ENCODE measurements around the gene RPGRIP1L.

The RPGRIP1L gene

DNA sequence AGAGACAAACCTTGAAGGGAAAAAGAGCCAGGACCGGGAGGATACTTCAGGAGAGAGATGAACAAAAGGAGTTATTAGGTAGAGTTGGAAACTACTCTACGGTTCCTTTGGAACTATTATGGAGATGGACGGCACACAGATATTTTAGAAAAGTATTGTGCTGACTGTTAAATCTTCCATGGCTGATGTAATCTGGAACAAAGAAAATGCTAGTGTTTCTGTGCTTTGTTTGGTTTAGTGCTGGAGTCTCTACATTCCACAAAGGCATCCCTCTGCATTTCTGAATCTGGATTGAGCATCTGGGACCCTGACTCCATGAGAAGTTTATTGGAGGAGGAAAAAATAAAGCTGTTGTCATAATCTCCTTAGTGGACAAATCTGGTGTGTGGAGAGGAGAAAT is 57.2 kb downstream of the RPGRIP1L start:
- DNase-seq: peak; percentile 21

DNA sequence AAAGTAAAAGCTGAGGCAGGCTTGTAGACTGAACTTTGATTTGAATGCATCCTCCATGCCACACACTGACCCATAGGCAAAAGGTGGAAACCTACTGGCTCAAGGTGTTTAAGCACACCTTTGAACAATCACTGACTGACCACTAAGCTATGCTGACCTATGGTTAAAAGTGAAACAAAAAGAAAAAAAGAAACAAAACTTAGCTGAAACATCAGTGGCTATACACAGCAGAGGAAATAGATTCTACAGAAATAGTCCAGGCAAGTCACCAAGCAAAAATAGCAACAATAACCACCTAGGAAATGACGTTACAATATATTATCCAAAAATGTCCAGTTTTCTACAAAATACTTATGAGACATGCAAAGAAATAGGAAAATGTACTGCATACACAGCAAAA is 60.2 kb downstream of the RPGRIP1L start:
- no peak for DNase-seq

DNA sequence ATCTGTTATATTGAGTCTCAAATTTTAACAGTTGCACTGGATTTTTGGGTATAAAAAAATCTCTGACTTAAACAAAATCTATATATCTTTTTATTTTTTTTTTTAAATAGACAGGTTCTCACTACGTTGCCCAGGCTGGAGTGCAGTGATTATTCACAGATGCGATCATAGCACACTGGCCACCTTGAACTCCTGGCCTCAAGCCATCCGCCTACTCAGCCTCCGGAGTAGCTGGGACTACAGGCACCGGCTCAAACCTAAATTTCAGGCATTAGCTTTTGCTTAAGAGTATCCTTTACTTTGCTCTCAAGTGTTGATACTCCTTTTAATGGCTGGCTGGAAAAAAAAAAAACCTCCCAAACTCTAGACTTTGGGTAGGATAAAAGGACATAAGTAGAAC is 61.6 kb downstream of the RPGRIP1L start:
- no peak for DNase-seq

DNA sequence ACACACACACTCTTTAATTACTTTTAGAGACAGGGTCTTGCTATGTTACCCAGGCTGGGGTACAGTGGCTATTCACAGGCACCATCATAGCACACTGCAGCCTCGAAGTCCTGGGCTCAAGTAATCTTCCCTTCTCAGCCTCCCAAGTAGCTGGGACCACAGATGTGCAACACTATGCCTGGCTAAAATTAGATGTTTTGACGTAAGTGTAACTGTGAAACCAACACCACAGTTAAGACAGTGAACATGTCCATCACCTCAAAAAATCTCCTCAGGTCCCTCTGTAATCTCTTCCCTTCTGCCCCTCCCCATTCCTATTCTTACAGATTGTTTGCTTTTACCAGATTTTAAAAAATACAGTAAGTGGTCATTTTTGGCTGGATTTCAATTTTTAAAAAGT is 66.7 kb downstream of the RPGRIP1L start:
- no peak for DNase-seq

DNA sequence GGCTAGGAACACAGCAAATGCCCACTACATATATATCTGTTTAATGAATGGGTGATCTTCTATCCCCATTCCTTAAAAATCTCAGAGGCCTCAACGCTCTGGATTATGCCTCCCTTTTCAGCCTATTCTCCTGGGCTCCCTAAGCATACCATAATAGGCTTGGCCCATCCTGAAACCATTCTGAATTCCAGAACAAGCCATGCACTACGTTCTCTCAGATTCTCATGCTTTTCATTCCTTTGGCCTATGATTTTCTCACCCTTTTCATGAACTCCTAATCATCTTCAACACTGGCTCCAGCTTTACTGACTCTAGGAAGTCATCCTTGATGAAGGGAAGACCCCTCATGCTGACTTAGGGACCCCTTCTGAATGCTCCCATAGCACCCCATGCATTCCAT is 71.1 kb downstream of the RPGRIP1L start:
- DNase-seq: peak; percentile 41

DNA sequence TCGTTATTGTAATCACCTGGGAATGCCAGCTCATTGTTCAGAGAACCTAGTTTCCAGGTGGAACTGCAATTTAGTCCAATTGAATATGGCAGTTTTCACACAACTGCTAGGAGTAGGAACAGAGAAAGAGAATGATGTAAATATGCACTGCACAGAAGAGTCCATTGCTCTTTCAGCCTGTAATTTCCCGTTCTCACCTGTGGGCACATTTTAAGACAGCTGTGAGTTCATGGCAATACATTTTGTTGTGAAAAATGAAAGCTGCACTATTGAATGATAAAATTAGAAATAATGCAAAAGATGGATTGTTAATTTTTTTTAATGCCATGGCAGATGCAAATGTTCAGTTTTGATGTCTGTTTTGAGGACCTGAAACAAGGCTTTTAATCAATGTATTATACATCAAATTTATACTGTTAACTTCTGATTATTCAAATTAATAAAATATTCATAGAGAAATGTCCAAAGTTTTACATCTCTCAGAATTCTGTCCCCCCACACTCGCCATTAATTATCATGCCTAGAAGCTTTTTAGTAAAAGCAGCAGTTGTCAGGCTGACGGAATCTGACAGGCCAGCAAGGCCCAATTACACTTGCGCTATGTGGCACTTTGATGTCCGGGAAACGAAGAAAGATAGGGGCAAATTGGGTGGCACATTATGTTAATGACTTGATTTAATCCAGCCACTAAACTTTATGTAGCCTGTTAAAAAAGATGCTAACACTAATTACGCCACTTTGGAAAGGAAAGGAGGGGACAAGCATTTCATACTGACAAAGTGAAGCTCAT is 72.2 kb downstream of the RPGRIP1L start:
- no peak for DNase-seq

DNA sequence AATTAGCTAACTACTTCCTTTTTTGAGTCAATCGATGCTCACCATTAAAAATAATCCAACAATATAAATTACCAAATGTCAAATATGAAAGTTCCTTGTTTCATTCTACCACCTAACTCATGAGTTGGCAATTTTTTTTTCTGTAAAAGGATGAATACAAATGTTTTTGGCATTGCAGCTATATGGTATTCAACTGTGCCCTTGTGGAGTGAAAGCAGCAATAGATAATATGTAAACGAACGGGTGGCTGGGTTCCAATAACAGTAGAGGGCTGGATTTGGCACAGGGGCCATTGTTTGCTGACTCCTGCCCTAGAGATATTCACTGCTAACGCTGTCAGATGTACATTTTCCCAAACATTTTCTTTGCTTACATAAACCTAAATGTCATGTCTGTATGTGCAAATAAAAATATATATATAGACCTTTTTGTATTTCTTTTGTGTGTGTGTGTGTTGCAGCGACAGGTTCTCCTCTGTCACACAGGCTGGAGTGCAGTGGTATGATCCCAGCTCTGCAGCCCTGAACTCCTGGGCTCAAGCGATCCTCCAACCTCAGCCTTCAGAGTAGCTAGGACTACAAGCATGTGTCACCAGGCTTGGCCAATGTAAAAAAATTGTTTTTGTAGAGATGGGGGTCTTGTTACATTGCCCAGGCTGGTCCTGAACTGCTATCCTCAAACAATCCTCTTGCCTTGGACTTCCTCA is 73.9 kb downstream of the RPGRIP1L start:
- no peak for DNase-seq

DNA sequence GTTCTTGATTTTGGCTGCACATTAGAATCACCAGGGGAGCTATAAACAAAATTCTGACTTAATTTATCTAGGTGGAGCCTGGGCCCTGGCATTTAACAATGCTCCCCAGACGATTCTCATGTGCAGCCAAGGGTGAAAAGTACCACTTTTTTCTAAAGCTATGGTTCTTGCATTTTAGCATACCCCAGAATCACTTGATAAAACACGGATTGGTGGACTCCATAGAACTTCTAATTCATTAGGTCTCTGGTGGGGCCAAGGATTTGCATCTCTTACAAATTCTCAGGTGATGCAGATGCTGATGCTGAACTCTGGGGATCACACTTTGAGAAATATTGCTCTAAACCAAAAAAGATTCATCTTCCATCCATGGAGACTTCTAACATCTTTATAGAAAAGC is 74.5 kb downstream of the RPGRIP1L start:
- no peak for DNase-seq

DNA sequence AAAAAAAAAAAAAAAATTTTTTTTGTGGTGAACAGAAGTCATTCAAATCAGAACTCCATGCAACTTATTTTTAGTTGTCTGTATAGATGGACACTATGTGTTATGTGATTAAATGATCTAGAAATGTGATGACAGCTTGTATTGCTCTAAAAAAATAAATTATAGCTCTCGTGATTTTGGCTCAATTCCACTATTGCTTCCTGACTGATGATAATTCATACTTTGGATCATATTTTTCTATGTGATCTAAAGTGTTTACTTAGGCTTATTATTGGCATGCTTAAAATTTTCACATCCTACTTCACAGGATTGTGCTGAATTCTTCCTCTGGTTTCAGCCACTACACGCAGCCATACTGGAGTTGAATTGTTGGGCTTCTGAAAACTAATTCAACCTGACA is 76.8 kb downstream of the RPGRIP1L start:
- DNase-seq: peak; percentile 34

DNA sequence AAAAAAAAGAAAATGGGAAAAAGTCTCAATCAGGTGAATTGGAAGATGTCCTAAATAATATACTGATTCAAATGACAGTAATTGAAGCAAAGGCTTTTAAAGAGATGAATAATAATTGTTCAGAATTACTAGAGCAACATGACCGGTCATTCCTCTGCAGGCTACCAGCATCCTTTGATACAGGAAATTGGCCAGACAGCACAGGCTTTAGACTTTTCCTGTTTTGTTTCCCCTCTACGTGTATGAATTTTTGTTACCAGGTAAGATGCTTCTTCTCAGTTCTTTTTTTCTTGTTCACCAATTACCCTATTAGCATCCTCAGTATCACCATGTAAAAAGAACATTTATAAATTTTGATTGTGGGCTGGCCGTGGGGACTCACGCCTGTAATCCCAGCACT is 77.5 kb downstream of the RPGRIP1L start:
- no peak for DNase-seq

DNA sequence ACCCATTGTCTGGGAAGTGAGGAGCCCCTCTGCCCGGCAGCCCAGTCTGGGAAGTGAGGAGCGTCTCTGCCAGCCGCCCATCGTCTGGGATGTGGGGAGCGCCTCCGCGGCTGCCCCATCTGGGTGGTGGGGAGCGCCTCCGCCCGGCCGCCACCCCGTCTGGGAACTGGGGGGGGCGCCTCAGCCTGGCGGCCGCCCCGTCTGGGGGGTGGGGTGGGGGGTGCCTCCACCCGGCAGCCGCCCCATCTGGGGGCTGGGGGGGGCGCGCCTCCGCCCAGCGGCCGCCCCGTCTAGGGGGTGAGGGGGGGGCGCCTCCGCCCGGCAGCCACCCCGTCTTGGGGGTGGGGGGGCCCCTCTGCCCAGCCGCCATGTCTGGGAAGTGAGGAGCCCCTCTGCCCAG is 78.4 kb downstream of the RPGRIP1L start:
- no peak for DNase-seq

DNA sequence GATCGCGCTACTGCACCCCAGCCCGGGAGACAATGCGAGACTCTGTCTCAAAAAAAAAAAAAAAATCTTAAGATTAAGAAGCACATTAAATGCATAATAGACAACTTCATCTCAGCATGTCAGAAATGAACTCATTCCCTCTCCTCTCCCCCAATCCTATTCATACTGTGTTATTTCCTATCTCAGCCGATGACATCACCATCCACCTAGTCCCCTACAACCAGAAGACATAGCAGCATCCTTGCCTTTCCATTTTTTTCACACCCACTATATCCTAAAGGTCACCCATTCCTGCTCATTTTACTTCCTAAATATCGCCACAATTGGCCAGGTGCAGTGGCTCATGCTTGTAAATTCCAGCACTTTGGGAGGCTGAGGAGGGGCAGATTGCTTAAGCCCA is 81.3 kb downstream of the RPGRIP1L start:
- DNase-seq: no peak

DNA sequence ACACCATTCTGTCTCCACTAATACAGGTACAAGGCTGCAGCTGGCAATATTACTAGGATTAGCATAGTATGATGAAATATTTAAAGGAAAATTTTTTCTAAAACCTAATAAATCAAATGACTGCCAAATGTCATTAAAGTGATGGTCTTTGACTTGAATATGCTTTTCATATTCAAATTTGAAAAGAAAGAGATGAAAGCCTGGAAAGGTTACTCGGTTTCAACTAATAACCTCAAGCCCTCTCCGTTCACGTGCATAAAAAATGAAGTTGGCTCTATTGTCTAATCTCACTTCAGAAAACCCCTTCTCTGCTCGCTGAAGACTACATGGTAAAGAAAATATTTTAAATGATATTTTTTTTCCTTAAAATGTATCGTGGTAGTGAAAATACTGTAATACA is 83.2 kb downstream of the RPGRIP1L start:
- no peak for DNase-seq

DNA sequence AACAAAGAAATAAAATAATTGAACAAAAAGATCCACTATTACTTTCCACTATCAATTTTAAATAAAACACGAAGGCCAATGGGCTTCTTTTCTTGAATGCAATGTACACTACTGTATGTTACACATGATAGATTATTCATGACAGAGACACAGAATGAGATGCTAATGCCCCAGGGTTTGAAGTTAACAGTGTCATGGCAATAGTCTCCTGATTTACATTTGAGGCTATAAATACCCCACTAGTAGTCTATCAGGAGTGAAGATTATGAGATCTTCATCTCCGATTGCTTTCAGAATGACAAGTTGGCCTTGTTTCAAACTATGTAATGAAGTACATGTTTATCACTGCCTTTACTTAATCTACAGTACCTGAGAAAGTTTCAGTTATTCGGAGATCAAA is 84.4 kb downstream of the RPGRIP1L start:
- no peak for DNase-seq

DNA sequence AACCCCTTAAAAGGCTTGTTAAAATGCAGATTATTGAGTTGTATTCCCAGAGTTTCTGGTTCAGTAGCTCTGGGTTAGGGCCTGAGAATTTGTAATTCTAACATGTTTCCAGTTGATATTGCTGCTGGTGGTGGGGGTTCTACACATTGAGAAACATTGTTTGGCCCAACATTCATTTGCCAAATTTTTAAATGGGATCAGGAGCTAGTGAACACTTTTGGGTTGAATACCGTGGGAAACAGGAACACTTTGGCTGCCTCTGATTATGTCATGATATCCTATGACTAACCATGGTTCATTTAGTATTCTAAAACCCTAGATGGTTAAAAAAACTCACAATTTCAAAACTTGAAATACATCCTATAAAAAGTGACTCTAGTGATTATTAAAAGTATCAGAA is 89.3 kb downstream of the RPGRIP1L start:
- no peak for DNase-seq

DNA sequence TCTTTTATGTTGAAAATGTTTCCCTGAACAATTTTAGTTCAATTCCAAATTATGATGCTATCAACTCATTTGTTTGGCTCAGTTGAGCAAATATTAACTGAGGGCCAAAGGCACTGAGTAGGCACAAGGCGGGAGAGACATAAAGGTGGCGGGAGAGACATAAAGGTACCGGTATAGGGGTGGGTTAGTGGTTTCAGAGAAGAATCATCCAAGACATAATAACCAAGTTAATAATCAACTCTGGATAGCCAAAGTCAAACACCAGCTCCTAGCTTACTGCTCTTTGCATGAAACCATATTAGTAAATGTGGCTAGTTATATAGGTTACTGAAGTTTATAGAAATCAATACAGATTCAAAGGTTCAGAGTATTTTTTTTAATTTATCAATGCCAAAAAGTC is 91.7 kb downstream of the RPGRIP1L start:
- no peak for DNase-seq

DNA sequence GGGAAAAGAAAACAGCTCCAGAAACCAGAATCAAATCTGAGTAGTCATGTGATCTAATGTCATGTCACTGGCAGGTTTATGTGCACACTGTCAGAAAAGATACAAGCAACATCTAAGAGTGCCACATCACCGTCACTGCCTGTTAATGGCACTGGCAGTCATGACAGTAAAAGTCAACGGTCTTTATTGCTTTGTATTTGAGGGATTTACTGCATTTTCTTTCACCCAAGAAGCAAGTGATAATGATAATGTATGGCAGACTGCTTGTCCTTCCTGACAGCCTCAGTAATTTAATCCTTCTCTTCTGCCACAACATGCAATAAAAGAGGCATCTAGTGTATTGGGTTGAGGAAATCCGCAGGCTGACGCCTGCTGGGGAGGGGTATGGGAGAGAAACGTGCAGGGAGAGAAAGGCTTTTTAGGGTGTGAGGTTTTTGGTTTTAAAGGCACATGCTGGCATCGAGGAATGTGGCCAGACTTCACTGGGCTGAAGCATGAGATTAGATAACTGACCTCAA is 92.4 kb downstream of the RPGRIP1L start:
- no peak for DNase-seq

DNA sequence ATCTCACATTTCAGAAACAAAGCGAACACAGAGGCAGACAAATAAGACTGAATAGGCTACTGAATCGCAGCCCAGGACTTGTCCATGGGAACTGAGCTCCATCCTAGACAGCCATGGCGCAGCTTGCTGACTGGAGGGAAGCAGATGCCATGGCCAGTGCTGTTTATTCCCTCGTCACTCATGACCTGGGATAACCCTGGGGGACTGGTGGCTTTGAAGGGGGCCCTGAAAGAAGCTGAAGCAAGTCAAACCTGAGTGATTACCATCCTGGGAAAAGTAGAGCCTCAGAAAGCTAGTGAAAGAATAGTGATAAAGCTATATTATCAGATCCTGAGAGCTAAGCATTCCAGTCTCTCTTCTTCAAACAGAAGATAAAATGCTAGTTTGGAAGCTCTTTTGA is 94.1 kb downstream of the RPGRIP1L start:
- DNase-seq: no peak

DNA sequence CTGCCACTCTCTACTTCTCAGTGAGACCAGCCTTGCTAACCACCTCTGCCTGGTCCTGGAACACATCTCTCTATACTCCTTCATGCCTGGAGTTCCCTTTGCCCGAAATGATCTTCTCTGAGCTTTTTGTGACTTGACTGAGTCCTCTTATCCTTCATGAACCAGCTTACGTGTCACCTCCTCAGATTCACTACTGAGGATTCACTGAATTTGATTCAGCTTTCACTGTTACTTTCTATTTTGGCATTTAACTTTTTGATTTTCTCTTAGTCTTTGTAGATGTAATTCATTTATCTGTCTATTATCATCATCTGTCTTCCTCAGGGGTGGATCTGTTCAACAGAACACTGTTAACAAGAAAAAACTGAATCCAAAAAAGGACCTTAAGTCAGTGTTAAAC is 95.6 kb downstream of the RPGRIP1L start:
- DNase-seq: no peak

DNA sequence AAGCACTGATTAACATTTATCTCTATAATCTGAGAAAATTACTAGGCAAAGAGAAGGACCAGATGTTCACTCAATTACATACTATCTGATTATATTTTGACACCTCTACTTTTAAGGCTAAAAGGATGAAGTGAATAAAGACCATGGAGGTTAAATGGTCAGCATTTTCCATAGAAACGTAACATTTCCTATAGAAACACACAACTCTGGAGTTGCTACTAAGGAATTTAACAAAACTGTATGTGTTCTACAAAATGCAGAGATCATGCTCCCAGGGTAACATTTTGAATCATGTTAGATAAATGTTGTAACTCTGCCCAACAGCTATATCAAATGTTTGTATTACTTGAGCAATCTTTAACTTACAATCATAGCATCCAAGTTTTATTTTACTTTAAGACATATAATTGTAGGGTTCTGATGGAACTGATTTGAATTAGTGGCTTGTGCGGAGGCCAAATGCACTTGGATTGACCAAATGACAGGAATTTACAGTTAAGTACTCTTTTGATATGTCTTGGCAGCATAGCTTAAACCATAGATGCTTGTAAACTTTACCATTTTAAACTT is 97.7 kb downstream of the RPGRIP1L start:
- no peak for DNase-seq

DNA sequence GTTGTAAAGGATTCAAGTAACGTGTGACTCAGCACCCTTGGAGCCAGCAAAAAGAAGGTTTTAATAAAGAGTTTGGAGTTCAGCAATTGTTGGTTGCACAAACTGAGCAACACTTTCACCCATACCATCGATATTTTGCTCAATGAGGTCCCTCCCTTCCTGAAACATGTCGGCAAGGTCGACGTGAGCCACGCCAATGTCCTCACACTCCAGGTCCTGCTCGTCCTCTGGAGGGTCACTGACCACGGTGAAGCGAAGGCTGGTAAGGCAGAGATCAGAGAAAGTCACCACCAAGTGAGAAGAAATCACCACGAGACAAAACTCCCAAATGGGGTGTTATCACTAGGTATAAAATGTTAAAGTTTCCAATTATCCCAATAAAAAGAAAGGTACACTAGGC is 98.3 kb downstream of the RPGRIP1L start:
- DNase-seq: no peak

DNA sequence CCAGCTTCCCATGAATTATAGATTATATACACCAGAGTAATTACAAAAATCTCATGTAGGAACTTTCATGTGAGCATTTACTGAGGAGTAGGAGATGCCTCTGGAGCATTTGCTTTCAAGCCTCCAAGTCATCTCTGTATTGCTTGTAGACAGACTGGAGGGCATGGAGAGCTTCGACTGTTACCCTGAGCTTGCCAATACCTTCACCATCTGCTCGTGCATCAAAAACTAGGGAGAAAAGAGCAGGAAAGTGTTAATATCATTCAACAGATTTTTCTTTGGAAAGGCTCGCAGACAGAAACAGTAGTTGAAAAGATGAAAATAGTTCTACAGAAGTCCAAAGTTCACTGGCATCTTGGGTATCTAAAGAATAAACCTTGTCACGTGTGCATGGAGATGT is 101.7 kb downstream of the RPGRIP1L start:
- DNase-seq: no peak

DNA sequence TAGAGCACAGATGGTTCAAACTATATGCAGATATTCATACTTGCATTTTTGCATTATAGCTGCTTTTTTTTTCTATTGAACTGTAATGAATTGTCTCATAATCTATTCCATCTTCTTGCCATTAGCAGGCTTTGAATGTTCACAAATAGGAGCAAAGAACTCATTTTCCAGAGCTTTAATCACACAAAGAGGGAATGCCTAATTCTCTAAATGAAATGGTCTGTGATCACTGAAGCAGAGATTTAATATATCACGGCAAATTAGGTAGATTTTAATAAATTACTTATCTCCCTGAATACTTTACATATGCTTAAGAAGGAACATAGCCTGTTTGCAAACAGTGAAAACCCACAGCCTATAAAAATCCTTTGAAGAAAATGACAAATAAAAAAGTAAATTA is 103.0 kb downstream of the RPGRIP1L start:
- no peak for DNase-seq

DNA sequence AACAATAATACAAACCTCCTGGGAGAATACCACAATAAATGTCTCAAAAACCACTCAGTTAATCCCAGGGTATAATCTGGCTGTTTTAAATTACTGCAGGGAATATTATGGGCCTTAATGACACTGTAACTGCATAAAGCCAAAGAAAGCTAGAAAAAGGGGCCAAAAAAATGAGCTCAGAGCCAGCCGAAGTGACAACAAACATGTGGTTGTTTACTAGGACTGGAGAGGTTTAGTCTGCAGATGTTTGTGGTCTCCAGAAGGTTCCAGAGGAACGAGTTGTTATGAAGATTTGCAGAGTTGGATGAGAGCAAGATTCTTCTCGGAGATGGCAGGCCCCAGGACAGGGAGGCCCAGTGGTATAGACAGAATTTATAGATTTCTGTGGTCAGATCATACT is 103.5 kb downstream of the RPGRIP1L start:
- DNase-seq: peak; percentile 45

Data from fibroblast of skin of abdomen (primary cell).